ENCODE results near the gene TRAF2.
"Not testable (repeated sequence)": the region's sequence is repeated elsewhere in the genome, so short reads cannot be mapped to it uniquely, and the experiment has no call there.

TRAF2 gene

GRCh38 chr9:136857581-136858412 is 28.5 kb upstream of the TRAF2 start:
- DNase-seq, result peak in 1 of 2 experiments; percentile 3

- DNase-seq, result no peak
These were observed 27.9 kb upstream of the TRAF2 start for GRCh38 chr9:136858452-136858843.

- no peak for DNase-seq
These were observed 27.2 kb upstream of the TRAF2 start for GRCh38 chr9:136858844-136859757.

GRCh38 chr9:136860529-136860928 is 25.8 kb upstream of the TRAF2 start:
- no peak for DNase-seq

GRCh38 chr9:136860933-136861873 is 25.1 kb upstream of the TRAF2 start:
- no peak for DNase-seq

- DNase-seq, result no peak
These were observed 24.4 kb upstream of the TRAF2 start for GRCh38 chr9:136861874-136862457.

GRCh38 chr9:136862849-136863622 is 23.3 kb upstream of the TRAF2 start:
- no peak for DNase-seq

- no peak for DNase-seq
These were observed 22.6 kb upstream of the TRAF2 start for GRCh38 chr9:136863623-136864273.

GRCh38 chr9:136865041-136865767 is 21.1 kb upstream of the TRAF2 start:
- no peak for DNase-seq

- peak in 1 of 2 experiments; percentile 48 for DNase-seq
These were observed 20.6 kb upstream of the TRAF2 start for GRCh38 chr9:136865768-136866103.

- peak in 1 of 2 experiments; percentile 11 for DNase-seq
These were observed 19.4 kb upstream of the TRAF2 start for GRCh38 chr9:136866898-136867421.

GRCh38 chr9:136867480-136867879 is 18.8 kb upstream of the TRAF2 start:
- DNase-seq, result no peak

GRCh38 chr9:136867917-136868316 is 18.4 kb upstream of the TRAF2 start:
- DNase-seq, result no peak

GRCh38 chr9:136868644-136869043 is 17.7 kb upstream of the TRAF2 start:
- no peak for DNase-seq

GRCh38 chr9:136869611-136870010 is 16.7 kb upstream of the TRAF2 start:
- not testable (repeated sequence) for DNase-seq

GRCh38 chr9:136875155-136875554 is 11.2 kb upstream of the TRAF2 start:
- no peak for DNase-seq

- DNase-seq, result no peak
These were observed 9.8 kb upstream of the TRAF2 start for GRCh38 chr9:136876476-136876875.

GRCh38 chr9:136880651-136881050 is 5.7 kb upstream of the TRAF2 start:
- DNase-seq, result no peak

GRCh38 chr9:136881691-136882108 is 4.6 kb upstream of the TRAF2 start:
- peak; percentile 71 to 79 for DNase-seq
